HepG2 (cell line): Measurements from ENCODE around the gene C1QTNF1. TPM values are rescaled to one million over a fixed set of nuclear protein-coding genes. Genes with fewer than 3 reads are reported as not detected.

Source experiments
- ATAC-seq: fragments of 200-7000 bp; cut with Tn5 transposase; 3 replicates; pipeline ENCODE4 v1.9.1; 2020; ENCODE audit warnings: mild to moderate bottlenecking, moderate library complexity
- BruUV-seq: library from RNA; stranded (reverse); fragments of 400-500 nt; replicated peaks from 2 replicates; lab custom pipeline; 2021; lab: Mats Ljungman, UMichigan
- CTCF ChIA-PET: fragments of 300-600 bp; formaldehyde crosslinking; extraction: SDS; loops from one replicate; lab custom pipeline; 2021; ENCODE audit warnings: low total read pairs, inconsistent platforms, low intra/inter-chr PET ratio; lab: Yijun Ruan, JAX
- POLR2A ChIA-PET: fragments of 350-600 bp; sonication (Branson Sonifier 250); formaldehyde crosslinking; loops from one replicate; lab custom pipeline; 2020; ENCODE audit warnings: antibody characterized with exemption, inconsistent platforms; lab: Yijun Ruan, JAX
- DNase-seq: peaks from one replicate; pipeline ENCODE4 v3.0.0-alpha.2; 2015; ENCODE audit warnings: low spot score
- FAIRE-seq: peaks from 3 replicates; lab custom pipeline; 2011; peaks lifted over from hg19 to GRCh38; lab: Jason Lieb, UNC
- H2AFZ ChIP-seq: one replicate; pipeline ENCODE4 v1.6.1; 2011; ENCODE audit warnings: low read length, inconsistent platforms
- H3K27ac ChIP-seq: fragments of 300-600 bp; 3 replicates; pipeline ENCODE4 v1.8.0; 2011; ENCODE audit warnings: mixed run types, mild to moderate bottlenecking, mixed read lengths, low read length, inconsistent platforms; ENCODE audit not compliant: insufficient read depth; ENCODE audit errors: extremely low read length
- H3K27me3 ChIP-seq, 2 experiments: fragments of 200-600 bp in 1 of 2; 2 replicates in 1 of 2; 3 replicates in 1 of 2; pipeline versions ENCODE4 v1.6.0 to v1.8.0; 2011; ENCODE audit warnings: low read length in 2 of 2, mild to moderate bottlenecking in 2 of 2, moderate library complexity in 2 of 2, inconsistent platforms in 1 of 2; ENCODE audit not compliant: insufficient read depth in 2 of 2, control insufficient read depth in 1 of 2
- H3K36me3 ChIP-seq, 2 experiments: fragments of 200-600 bp in 1 of 2; replicated peaks in 1 of 2; 2 replicates in 1 of 2; 3 replicates in 1 of 2; pipeline versions ENCODE4 v1.5.1 to v1.8.0; 2011; ENCODE audit warnings: low read length in 2 of 2, inconsistent platforms in 1 of 2; ENCODE audit not compliant: insufficient read depth in 2 of 2, control insufficient read depth in 1 of 2
- H3K4me1 ChIP-seq: 2 replicates; pipeline ENCODE4 v1.5.1; 2012; ENCODE audit warnings: low read length, inconsistent platforms; ENCODE audit not compliant: insufficient read depth
- H3K4me2 ChIP-seq: 2 replicates; pipeline ENCODE4 v1.6.0; 2011; ENCODE audit warnings: low read depth, low read length, inconsistent platforms
- H3K4me3 ChIP-seq, 3 experiments: fragments of 200-600 bp in 1 of 3; sonication (generic), shearing (Covaris generic) in 1 of 3; replicated peaks in 1 of 3; 2 replicates each; pipeline ENCODE4 v1.5.1; 2011 to 2016; ENCODE audit warnings: low read length in 3 of 3, inconsistent platforms in 2 of 3, low read depth in 2 of 3, mild to moderate bottlenecking in 2 of 3, control low read depth in 1 of 3, mixed read lengths in 1 of 3; ENCODE audit not compliant: insufficient read depth in 1 of 3
- H3K79me2 ChIP-seq: one replicate; pipeline ENCODE4 v1.6.1; 2011; ENCODE audit warnings: low read length, inconsistent platforms; ENCODE audit not compliant: insufficient read depth
- H3K9ac ChIP-seq: 2 replicates; pipeline ENCODE4 v1.6.0; 2011; ENCODE audit warnings: mild to moderate bottlenecking, low read depth, low read length, inconsistent platforms; ENCODE audit not compliant: insufficient read depth
- H3K9me3 ChIP-seq: 2 replicates; pipeline ENCODE4 v1.5.1; 2012; ENCODE audit warnings: mild to moderate bottlenecking, low read length
- H4K20me1 ChIP-seq: 2 replicates; pipeline ENCODE4 v1.6.0; 2011; ENCODE audit warnings: inconsistent platforms, mild to moderate bottlenecking, low read length, moderate library complexity; ENCODE audit not compliant: insufficient read depth
- ARID2 ChIP-seq: sonication (generic); formaldehyde crosslinking; IDR thresholded peaks from 2 replicates; pipeline ENCODE4 v1.8.1; 2022; ENCODE audit warnings: mild to moderate bottlenecking, missing genetic modification reagents, borderline replicate concordance
- ARNT ChIP-seq: fragments of 450-650 bp; IDR thresholded peaks from 2 replicates; pipeline ENCODE4 v1.6.1; 2017
- KLF16 ChIP-seq, 2 experiments: sonication (generic) in 1 of 2; formaldehyde crosslinking in 1 of 2; IDR thresholded peaks; 2 replicates each; pipeline versions ENCODE4 v1.6.1 to v1.8.0; 2016 to 2023; ENCODE audit warnings: missing genetic modification reagents in 2 of 2, missing compliant biosample characterization in 1 of 2
- MXI1 ChIP-seq: IDR thresholded peaks from 3 replicates; pipeline ENCODE4 v1.6.1; 2012; ENCODE audit warnings: low read depth, low read length, inconsistent platforms, borderline replicate concordance
- RBM22 ChIP-seq: fragments of 200-400 bp; formaldehyde crosslinking; optimal IDR thresholded peaks from 2 replicates; pipeline ENCODE3; 2017; ENCODE audit warnings: mild to moderate bottlenecking, low read length, moderate library complexity
- SATB2 ChIP-seq: sonication (generic); formaldehyde crosslinking; IDR thresholded peaks from 2 replicates; pipeline ENCODE4 v1.5.0; 2020; ENCODE audit warnings: missing genetic modification reagents
- YEATS4 ChIP-seq: sonication (generic); formaldehyde crosslinking; IDR thresholded peaks from 2 replicates; pipeline ENCODE4 v1.4.0; 2020; ENCODE audit warnings: missing genetic modification reagents, borderline replicate concordance
- ZC3H13 ChIP-seq: sonication (generic); formaldehyde crosslinking; IDR thresholded peaks from 2 replicates; pipeline ENCODE4 v1.8.1; 2023; ENCODE audit warnings: mild to moderate bottlenecking, missing genetic modification reagents, moderate library complexity
- ZFP82 ChIP-seq: sonication (generic); formaldehyde crosslinking; IDR thresholded peaks from 2 replicates; pipeline ENCODE4 v1.5.1; 2020; ENCODE audit warnings: mild to moderate bottlenecking, missing genetic modification reagents, borderline replicate concordance
- ZNF460 ChIP-seq: sonication (generic); formaldehyde crosslinking; IDR thresholded peaks from 2 replicates; pipeline ENCODE4 v1.5.1; 2020; ENCODE audit warnings: missing genetic modification reagents, mild to moderate bottlenecking, borderline replicate concordance
- ZNF556 ChIP-seq: sonication (generic); formaldehyde crosslinking; IDR thresholded peaks from 2 replicates; pipeline ENCODE4 v1.4.0; 2020; ENCODE audit warnings: mild to moderate bottlenecking, missing genetic modification reagents, borderline replicate concordance
- ZNF800 ChIP-seq: sonication (generic); formaldehyde crosslinking; IDR thresholded peaks from 2 replicates; pipeline ENCODE4 v1.4.0; 2020; ENCODE audit warnings: missing genetic modification reagents
- ZSCAN22 ChIP-seq: sonication (generic); formaldehyde crosslinking; IDR thresholded peaks from 2 replicates; pipeline ENCODE4 v1.4.0; 2020; ENCODE audit warnings: mild to moderate bottlenecking, missing genetic modification reagents
- WGBS: methylation state at CpG from one replicate; pipeline ENCODE4 v1.1.6; 2017; ENCODE audit warnings: low lambda C conversion rate; 5-methylcytosine and 5-hydroxymethylcytosine counted together
- in situ Hi-C: cut with HindIII; loops from 2 replicates; pipeline ENCODE4 v1.10.0; 2017; ENCODE audit warnings: low pct_unique_long_range_greater_than_20kb; ENCODE audit not compliant: extremely low pct_ligation_motif_present
- intact Hi-C: fragments of 100-400 bp; cut with micrococcal nuclease; formaldehyde crosslinking; loops from one replicate; pipeline ENCODE4 v1.10.0; 2022; ENCODE audit not compliant: unreplicated experiment
- polyA plus RNA-seq, 8 experiments: library from polyadenylated mRNA; depleted of rRNA in 3 of 8; stranded (reverse) in 7 of 8; unstranded in 1 of 8; fragments of >200 nt; fragmentation: Illumina TruSeq in 4 of 8; extraction: Trizol in 4 of 8; gene quantifications; 2 replicates each; pipeline versions ENCODE4 v1.2.1 to v1.2.3, GENCODE V29; 2011 to 2016; ENCODE audit warnings: low read depth in 4 of 8, missing spikeins in 1 of 8, mixed read lengths in 1 of 8; ENCODE audit not compliant: insufficient read depth in 1 of 8
- total RNA-seq, 5 experiments: library from RNA; depleted of rRNA; stranded (reverse); fragments of >200 nt; fragmentation: Illumina TruSeq; extraction: Trizol; gene quantifications; 2 replicates each; pipeline ENCODE4 v1.2.3, GENCODE V29; 2016; ENCODE audit warnings: low read depth in 1 of 5
- TF ChIP-seq, protein P1 (sequence below): sonication (generic); formaldehyde crosslinking; IDR thresholded peaks from 2 replicates; pipeline ENCODE4 v1.4.0; 2020; ENCODE audit warnings: low read depth, mild to moderate bottlenecking, missing genetic modification reagents

Gene C1QTNF1
- total and polyA plus RNA-seq, 2 of the 13 experiments (the other 11 are each of a cell fraction or from before 2014, with no cell fraction given), result 0.18 to 0.86 TPM

DNA sequence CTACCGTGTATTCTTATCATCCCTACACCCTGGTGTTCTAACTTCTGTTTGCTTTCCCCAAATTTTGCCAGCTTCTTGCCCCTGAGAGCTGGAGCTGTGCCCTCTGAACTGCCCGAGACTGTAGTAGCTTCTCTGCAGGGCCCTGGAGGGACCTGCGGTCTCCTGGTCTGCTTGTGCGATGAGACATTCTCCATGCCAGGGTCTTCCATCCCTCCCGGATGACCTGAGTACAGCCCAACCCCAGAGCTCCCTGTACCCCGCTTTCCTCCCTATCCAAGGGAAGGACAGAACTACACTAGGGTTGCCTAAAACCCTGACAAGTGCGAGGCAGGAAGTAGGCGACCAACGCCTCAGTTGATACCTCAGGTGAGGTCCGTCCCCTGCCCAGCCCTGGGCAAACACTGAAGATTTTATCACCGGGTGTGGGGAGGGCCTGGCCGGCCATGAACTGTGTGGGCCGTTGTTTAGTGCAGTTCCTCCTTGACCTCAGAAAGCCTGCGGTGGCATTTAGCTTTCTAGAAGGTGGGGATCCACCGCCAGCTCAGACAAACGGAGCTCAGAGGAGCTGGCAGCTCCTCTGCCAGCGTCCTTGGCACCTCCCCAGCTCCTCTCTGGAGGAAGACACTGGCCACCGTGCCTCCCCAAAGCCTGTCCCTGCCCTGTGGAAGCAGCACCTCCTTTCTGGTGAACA is 28.1 kb upstream of the C1QTNF1 start:
- H4K20me1 ChIP-seq, result no peaks in the 10 kb centered on the region; the same call in 1 of the 2 replicates
- no TSS peak for BruUV-seq
- no peak overlapping the region for H3K4me3 ChIP-seq
- in situ Hi-C loops (no loop called here), intact Hi-C loops (no loop called here)
- ATAC-seq (no peak), FAIRE-seq (no peak), DNase-seq (no peak)
- H3K79me2 ChIP-seq, result peaks cover 8% of the 10 kb centered on the region
- no peak overlapping the region for H3K9ac ChIP-seq
- peaks cover 34 to 71% of the 10 kb centered on the region in 2 experiments for H3K36me3 ChIP-seq
- H3K27me3 ChIP-seq, result no peaks in the 10 kb centered on the region
- 90% methylated on average over 17 of the region's 18 CpGs for WGBS
- POLR2A ChIA-PET, result interaction anchor here (1.1 to 1.6 kb wide), 4 partner anchors 14 to 31 kb away, joined by 3 to 7 read pairs (median 4); partner anchors contain the start of genes CANT1 and LGALS3BP
- H3K4me1 ChIP-seq, result no peaks in the 10 kb centered on the region
- no peak for TF ChIP-seq ZNF460 (CRISPR knock-in tag)
- TF ChIP-seq RBM22, result peak; percentile 37
- TF ChIP-seq ZNF800, result no peak
- no peak overlapping the region for H3K4me2 ChIP-seq
- H2AFZ ChIP-seq, result no peak overlapping the region
- H3K9me3 ChIP-seq, result no peaks in the 10 kb centered on the region
- CTCF ChIA-PET, result no interaction called here
- no peak overlapping the region for H3K27ac ChIP-seq

DNA sequence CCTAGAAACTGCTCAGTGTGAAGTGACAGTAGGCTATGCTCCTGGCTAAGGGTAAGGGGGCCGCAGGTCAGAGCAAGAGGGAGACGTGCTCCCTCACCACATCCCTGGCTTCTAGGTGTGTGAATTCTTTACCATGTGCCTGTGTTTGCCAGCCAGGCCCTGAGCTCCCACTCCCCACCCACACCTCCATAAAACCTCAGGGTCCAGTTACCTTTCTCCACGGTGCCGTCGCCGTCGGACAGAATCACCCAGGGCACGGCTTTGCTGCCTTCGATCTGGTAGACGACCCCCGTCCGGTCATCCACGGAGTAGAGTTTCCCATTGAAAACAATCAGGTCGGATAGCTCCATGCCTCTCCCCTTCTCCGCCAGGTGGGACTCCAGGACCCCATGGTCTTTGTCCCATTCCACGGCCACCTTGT is 27.2 kb upstream of the C1QTNF1 start:
- Histone ChIP-seq H3K27ac (no peak overlapping the region), H3K4me2 (no peak overlapping the region), H2AFZ (no peak overlapping the region), H3K9ac (no peak overlapping the region), H4K20me1 (no peaks in the 10 kb centered on the region; the same call in 1 of the 2 replicates), H3K4me3 (no peak overlapping the region), H3K79me2 (peaks cover 11% of the 10 kb centered on the region), H3K9me3 (no peaks in the 10 kb centered on the region), H3K4me1 (no peaks in the 10 kb centered on the region), H3K36me3 (peaks cover 34 to 71% of the 10 kb centered on the region in 2 experiments), H3K27me3 (no peaks in the 10 kb centered on the region)
- FAIRE-seq (no peak), ATAC-seq (no peak), DNase-seq (no peak)
- WGBS, result 96% methylated on average over 16 of the region's 16 CpGs
- ChIA-PET CTCF (no interaction called here), POLR2A (interaction anchor here (1.2 to 1.6 kb wide), 3 partner anchors 13 to 30 kb away, joined by 4 to 7 read pairs (median 5); partner anchors contain the start of genes CANT1 and LGALS3BP)
- in situ Hi-C loops, result no loop called here
- BruUV-seq, result no TSS peak
- intact Hi-C loops, result no loop called here
- TF ChIP-seq ZNF556 (CRISPR knock-in tag), result no peak
- TF ChIP-seq KLF16 (CRISPR knock-in tag; IDR thresholded peaks at IDR 0.05), result no peak
- TF ChIP-seq ZC3H13, result no peak
- no peak for TF ChIP-seq ARID2 (CRISPR knock-in tag)
- TF ChIP-seq, protein P1, sequence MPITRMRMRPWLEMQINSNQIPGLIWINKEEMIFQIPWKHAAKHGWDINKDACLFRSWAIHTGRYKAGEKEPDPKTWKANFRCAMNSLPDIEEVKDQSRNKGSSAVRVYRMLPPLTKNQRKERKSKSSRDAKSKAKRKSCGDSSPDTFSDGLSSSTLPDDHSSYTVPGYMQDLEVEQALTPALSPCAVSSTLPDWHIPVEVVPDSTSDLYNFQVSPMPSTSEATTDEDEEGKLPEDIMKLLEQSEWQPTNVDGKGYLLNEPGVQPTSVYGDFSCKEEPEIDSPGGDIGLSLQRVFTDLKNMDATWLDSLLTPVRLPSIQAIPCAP (CRISPR knock-in tag), result no peak
- TF ChIP-seq ARNT, result no peak
- no peak for TF ChIP-seq SATB2 (CRISPR knock-in tag)
- no peak for TF ChIP-seq MXI1
- TF ChIP-seq YEATS4, result no peak
- no peak for TF ChIP-seq ZFP82 (CRISPR knock-in tag)
- no peak for TF ChIP-seq ZSCAN22
